Stimulated activated CD8-positive, alpha-beta memory T cell treated with anti-CD3 and anti-CD28 coated beads, Interleukin-15, amount 100 ng/mL, for 24 hours (primary cell): ENCODE data around the gene CD96.
"Not testable (repeated sequence)": the region's sequence is repeated elsewhere in the genome, so short reads cannot be mapped to it uniquely, and the experiment has no call there.

ENCODE experiments used
- DNase-seq: peaks from one replicate; pipeline ENCODE4 v3.0.0-alpha.2; 2020; ENCODE audit warnings: low read depth

Gene CD96

GRCh38 chr3:111621535-111621934 is 79.5 kb downstream of the CD96 start:
- DNase-seq, result no peak

GRCh38 chr3:111627092-111627491 is 85.1 kb downstream of the CD96 start:
- DNase-seq, result no peak

GRCh38 chr3:111629018-111629417 is 87.0 kb downstream of the CD96 start:
- DNase-seq, result not testable (repeated sequence)

GRCh38 chr3:111630638-111631037 is 88.6 kb downstream of the CD96 start:
- DNase-seq, result not testable (repeated sequence)

GRCh38 chr3:111635403-111635802 is 93.4 kb downstream of the CD96 start:
- DNase-seq, result no peak

GRCh38 chr3:111636366-111636885 is 94.4 kb downstream of the CD96 start:
- no peak for DNase-seq

- DNase-seq, result no peak
Observed at GRCh38 chr3:111639316-111639715, 97.3 kb downstream of the CD96 start.

- DNase-seq, result no peak
Observed at GRCh38 chr3:111648991-111649579, 107.1 kb downstream of the CD96 start.

- DNase-seq, result no peak
Observed at GRCh38 chr3:111650378-111651275, 108.6 kb downstream of the CD96 start.

GRCh38 chr3:111652492-111653180 is 110.6 kb downstream of the CD96 start:
- DNase-seq, result no peak

GRCh38 chr3:111653766-111654165 is 111.8 kb downstream of the CD96 start:
- no peak for DNase-seq

- no peak for DNase-seq
Observed at GRCh38 chr3:111662012-111662411, 120.0 kb downstream of the CD96 start.

- no peak for DNase-seq
Observed at GRCh38 chr3:111662907-111663306, 120.9 kb downstream of the CD96 start.

- DNase-seq, result no peak
Observed at GRCh38 chr3:111666041-111666735, 124.2 kb downstream of the CD96 start.

- DNase-seq, result no peak
Observed at GRCh38 chr3:111667170-111667569, 125.2 kb downstream of the CD96 start.

GRCh38 chr3:111667621-111668239 is 125.7 kb downstream of the CD96 start:
- no peak for DNase-seq

GRCh38 chr3:111668326-111668725 is 126.3 kb downstream of the CD96 start:
- DNase-seq, result no peak

- no peak for DNase-seq
Observed at GRCh38 chr3:111668888-111669488, 127.0 kb downstream of the CD96 start.

GRCh38 chr3:111669926-111670630 is 128.1 kb downstream of the CD96 start:
- no peak for DNase-seq

- not testable (repeated sequence) for DNase-seq
Observed at GRCh38 chr3:111672461-111672860, 130.5 kb downstream of the CD96 start.

- DNase-seq, result no peak
Observed at GRCh38 chr3:111675846-111676210, 133.8 kb downstream of the CD96 start.
